ENCODE data around the gene MACROH2A2.
"Not testable (repeated sequence)": the region's sequence is repeated elsewhere in the genome, so short reads cannot be mapped to it uniquely, and the experiment has no call there.

GRCh38 chr10:70080789-70081188 lies 28.1 kb downstream of the MACROH2A2 start:
- not testable (repeated sequence) for TF ChIP-seq CTCF (conservative IDR thresholded peaks at IDR 0.05; ENCODE audit: low read depth in 2 of 2); EZH2 (IDR thresholded peaks at IDR 0.05; ENCODE audit: low read depth, unreplicated experiment); POLR2AphosphoS5 (IDR thresholded peaks at IDR 0.05; ENCODE audit: low read depth)

Measured in GM23338 (cell line).